Calu3 (cell line): ENCODE data around the gene UTS2R. TPM values are rescaled to one million over a fixed set of nuclear protein-coding genes. Genes with fewer than 3 reads are reported as not detected.
"Not testable (repeated sequence)": the region's sequence is repeated elsewhere in the genome, so short reads cannot be mapped to it uniquely, and the experiment has no call there.

Experiments
- BruUV-seq: library from RNA; stranded (reverse); fragments of 400-500 nt; replicated peaks from 2 replicates; lab custom pipeline; 2021; lab: Mats Ljungman, UMichigan
- CTCF ChIA-PET: fragments of 300-600 bp; sonication (Branson Sonifier 250); formaldehyde crosslinking; loops from one replicate; lab custom pipeline; 2022; ENCODE audit warnings: antibody characterized with exemption; lab: Charles Lee
- DNase-seq: peaks from one replicate; pipeline ENCODE4 v3.0.0; 2022
- H3K27ac Mint-ChIP-seq: one replicate; pipeline ENCODE4 v1.8.0; 2022; ENCODE audit warnings: mixed read lengths; ENCODE audit not compliant: unreplicated experiment
- H3K27me3 Mint-ChIP-seq: one replicate; pipeline ENCODE4 v1.8.0; 2022; ENCODE audit warnings: mixed read lengths; ENCODE audit not compliant: unreplicated experiment
- H3K36me3 Mint-ChIP-seq: one replicate; pipeline ENCODE4 v1.8.0; 2022; ENCODE audit warnings: mild to moderate bottlenecking, moderate library complexity, mixed read lengths; ENCODE audit not compliant: insufficient read depth, unreplicated experiment
- H3K4me1 Mint-ChIP-seq: one replicate; pipeline ENCODE4 v1.8.0; 2022; ENCODE audit warnings: mild to moderate bottlenecking, low read depth, mixed read lengths; ENCODE audit not compliant: unreplicated experiment
- H3K4me3 Mint-ChIP-seq: one replicate; pipeline ENCODE4 v1.8.0; 2022; ENCODE audit warnings: mild to moderate bottlenecking, low read depth, moderate library complexity, mixed read lengths; ENCODE audit not compliant: unreplicated experiment
- H3K9me3 Mint-ChIP-seq: one replicate; pipeline ENCODE4 v1.8.0; 2022; ENCODE audit warnings: low read depth, mixed read lengths; ENCODE audit not compliant: unreplicated experiment
- intact Hi-C: fragments of 100-400 bp; cut with micrococcal nuclease; formaldehyde crosslinking; loops from one replicate; pipeline ENCODE4 v1.10.0; 2022; ENCODE audit not compliant: unreplicated experiment
- total RNA-seq: library from RNA; stranded (reverse); gene quantifications from 2 replicates; pipeline ENCODE4 v1.2.3, GENCODE V29; 2022
- TF ChIP-seq, protein P1 (sequence below): fragments of 200-600 bp; IDR thresholded peaks from one replicate; pipeline ENCODE4 v1.8.0; 2022; ENCODE audit warnings: antibody characterized with exemption; ENCODE audit not compliant: unreplicated experiment

UTS2R gene
- total RNA-seq, 1 experiment from 2014 or later, result not detected

DNA sequence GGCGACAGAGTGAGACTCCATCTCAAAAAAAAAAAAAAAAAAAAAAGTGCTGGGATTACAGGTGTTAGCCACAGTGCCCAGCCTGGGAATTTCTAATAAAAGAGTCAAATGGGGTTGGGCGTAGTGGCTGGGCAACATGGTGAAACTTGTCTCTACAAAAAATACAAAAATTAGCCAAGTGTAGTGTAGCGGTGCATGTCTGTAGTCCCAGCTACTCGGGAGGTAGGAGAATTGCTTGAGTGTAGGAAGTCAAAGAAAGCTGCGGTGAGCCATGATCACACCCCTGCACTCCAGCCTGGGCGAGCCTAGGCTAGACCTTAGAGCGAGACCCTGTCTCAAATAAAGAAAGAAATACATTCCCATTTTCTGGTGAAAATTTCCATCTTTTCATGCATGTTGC is 2.4 kb upstream of the UTS2R start:
- TF ChIP-seq, protein P1, sequence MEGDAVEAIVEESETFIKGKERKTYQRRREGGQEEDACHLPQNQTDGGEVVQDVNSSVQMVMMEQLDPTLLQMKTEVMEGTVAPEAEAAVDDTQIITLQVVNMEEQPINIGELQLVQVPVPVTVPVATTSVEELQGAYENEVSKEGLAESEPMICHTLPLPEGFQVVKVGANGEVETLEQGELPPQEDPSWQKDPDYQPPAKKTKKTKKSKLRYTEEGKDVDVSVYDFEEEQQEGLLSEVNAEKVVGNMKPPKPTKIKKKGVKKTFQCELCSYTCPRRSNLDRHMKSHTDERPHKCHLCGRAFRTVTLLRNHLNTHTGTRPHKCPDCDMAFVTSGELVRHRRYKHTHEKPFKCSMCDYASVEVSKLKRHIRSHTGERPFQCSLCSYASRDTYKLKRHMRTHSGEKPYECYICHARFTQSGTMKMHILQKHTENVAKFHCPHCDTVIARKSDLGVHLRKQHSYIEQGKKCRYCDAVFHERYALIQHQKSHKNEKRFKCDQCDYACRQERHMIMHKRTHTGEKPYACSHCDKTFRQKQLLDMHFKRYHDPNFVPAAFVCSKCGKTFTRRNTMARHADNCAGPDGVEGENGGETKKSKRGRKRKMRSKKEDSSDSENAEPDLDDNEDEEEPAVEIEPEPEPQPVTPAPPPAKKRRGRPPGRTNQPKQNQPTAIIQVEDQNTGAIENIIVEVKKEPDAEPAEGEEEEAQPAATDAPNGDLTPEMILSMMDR, result no peak
- Mint-ChIP-seq H3K27me3 (peaks cover 48% of the 10 kb centered on the region), H3K9me3 (no peaks in the 10 kb centered on the region), H3K4me1 (no peaks in the 10 kb centered on the region), H3K36me3 (no peaks in the 10 kb centered on the region), H3K4me3 (no peak overlapping the region), H3K27ac (no peak overlapping the region)
- CTCF ChIA-PET, result no interaction called here
- BruUV-seq, result no TSS peak
- intact Hi-C loops, result no loop called here
- no peak for DNase-seq

DNA sequence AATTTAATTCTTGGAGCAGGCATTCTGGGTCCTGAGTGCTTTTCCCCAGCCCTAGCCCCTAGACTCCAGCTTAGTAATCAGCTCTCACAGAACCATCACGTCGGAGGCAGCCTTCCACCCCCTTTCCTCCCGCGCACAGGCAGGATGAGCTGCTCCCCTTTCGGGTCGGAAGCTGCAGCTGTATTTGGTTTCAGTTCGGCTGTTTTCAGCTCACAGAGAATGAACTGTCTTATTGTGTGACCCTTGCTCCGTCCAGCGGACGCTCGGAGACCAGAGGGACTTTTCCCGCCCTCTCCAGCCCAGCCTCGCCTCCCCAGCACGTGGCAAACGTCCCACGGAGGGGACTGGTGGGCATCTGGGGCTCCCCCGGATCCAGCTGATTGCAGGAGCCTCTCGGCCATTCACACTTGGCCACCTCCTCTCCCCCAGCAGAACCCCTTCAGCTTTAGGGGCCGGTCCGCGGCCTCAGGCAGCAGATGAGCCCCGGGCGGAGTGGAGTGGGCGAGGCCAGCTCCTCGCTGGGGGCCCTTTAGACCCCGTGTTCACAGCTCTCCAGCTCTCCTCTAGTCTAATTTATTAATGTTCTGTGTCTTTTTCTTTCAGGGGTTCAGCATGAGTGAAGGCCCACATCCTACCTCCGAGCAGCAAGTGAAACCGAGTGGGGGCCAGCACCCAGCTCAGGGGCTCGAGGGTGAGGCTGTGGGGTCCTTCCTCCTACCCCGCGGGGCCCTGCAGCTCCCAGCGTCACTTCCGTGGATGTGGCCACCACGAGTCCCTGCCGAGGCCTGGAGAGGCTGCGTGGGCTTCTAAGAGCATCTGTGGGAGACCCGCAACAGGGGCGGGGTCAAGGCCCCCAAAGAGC is 863 bp upstream of the UTS2R start:
- Mint-ChIP-seq H3K27ac (no peak overlapping the region), H3K4me1 (no peaks in the 10 kb centered on the region), H3K9me3 (no peaks in the 10 kb centered on the region), H3K27me3 (peaks cover 33% of the 10 kb centered on the region), H3K36me3 (no peaks in the 10 kb centered on the region), H3K4me3 (no peak overlapping the region)
- CTCF ChIA-PET, result no interaction called here
- TF ChIP-seq, protein P1, result no peak
- no TSS peak for BruUV-seq
- no peak for DNase-seq
- intact Hi-C loops, result no loop called here

DNA sequence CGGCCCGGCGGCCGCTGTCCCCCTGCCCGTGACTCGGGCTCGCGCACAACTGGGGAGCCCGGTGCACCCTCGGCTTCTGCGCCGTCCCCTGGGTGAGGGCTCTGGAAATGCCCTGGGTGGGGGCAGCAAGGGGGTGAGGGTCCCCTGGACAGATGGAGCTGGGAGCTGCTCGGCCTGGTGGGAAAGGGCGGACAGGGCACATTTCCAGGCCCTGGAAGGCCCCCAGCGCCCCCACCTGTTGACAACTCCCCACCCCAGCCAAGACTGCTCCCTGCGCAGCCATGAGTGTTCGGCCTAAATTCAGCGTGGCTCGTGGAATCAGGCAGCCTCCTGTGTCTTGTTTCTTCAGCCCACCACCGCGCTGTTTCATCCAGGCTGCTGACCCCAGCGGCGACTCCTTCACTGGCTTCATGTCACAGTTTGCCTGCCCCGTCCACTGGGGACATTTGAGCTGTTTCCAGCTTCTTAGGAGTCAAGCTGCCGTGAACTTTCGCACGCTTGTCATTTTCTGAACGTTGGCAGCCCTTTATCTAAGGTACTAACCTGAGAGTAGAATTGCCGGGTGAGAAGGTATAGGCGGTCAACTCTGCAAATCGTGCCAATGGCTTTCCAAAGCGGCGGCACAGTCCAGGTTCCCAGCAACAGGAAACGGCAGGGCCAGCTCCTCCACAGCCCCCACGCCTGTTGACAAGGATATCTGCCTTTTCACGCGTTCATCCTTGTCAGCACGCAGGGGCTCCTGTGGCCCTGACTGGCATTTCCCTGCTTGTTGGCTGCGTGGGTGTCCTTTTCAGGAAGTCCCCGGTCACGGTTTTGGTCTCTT is 895 bp downstream of the UTS2R start:
- Mint-ChIP-seq H3K27me3 (peaks cover 28% of the 10 kb centered on the region), H3K4me3 (no peak overlapping the region), H3K36me3 (no peaks in the 10 kb centered on the region), H3K9me3 (no peaks in the 10 kb centered on the region), H3K27ac (no peak overlapping the region), H3K4me1 (no peaks in the 10 kb centered on the region)
- TF ChIP-seq, protein P1, result no peak
- CTCF ChIA-PET, result no interaction called here
- no TSS peak for BruUV-seq
- no peak for DNase-seq
- intact Hi-C loops, result no loop called here

DNA sequence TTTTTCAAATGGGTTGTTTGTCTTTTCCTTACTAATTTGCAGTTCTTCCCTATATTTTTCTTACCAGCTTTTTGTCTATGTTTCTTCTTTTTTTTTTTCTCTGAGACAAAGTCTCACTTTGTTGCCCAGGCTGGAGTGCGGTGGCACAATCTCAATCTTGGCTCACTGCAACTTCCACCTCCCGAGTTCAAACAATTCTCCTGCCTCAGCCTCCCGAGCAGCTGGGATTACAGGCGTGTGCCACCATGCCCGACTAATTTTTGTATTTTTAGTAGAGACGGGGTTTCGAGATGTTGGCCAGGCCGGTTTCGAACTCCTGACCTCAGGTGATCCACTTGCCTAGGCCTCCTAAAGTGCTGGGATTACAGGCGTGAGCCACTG is 1.5 kb downstream of the UTS2R start:
- H3K4me3 Mint-ChIP-seq, H3K9me3 Mint-ChIP-seq, DNase-seq, CTCF ChIA-PET, H3K27ac Mint-ChIP-seq, BruUV-seq, H3K36me3 Mint-ChIP-seq, intact Hi-C loops, H3K4me1 Mint-ChIP-seq: not testable (repeated sequence)
- H3K27me3 Mint-ChIP-seq, result peaks cover 28% of the 10 kb centered on the region
